ENCODE results near the gene NOS1AP.

GRCh38 chr1:162185314-162186025, 116.0 kb downstream of the NOS1AP start:
- no peak for TF ChIP-seq POLR2A (IDR thresholded peaks at IDR 0.05; ENCODE audit: low read depth, low read length)
- TF ChIP-seq POLR2AphosphoS5 (IDR thresholded peaks at IDR 0.05; ENCODE audit: low read depth, low read length): no peak
